Neural progenitor cell (in vitro differentiated cells): Measurements from ENCODE around the gene TXNDC9.

ENCODE experiments used
- EZH2 ChIP-seq: fragments of 200-600 bp; sonication (generic); IDR thresholded peaks from 2 replicates; pipeline ENCODE4 v1.6.1; 2017; ENCODE audit warnings: antibody characterized with exemption, mild to moderate bottlenecking, moderate library complexity
- EZH2phosphoT487 ChIP-seq: fragments of 200-600 bp; sonication (generic); IDR thresholded peaks from 2 replicates; pipeline ENCODE4 v1.6.1; 2017; ENCODE audit warnings: antibody characterized with exemption
- TF ChIP-seq, protein P1 (sequence below): fragments of 200-600 bp; sonication (generic); IDR thresholded peaks from 2 replicates; pipeline ENCODE4 v1.5.1; 2017; ENCODE audit warnings: antibody characterized with exemption, mild to moderate bottlenecking

DNA sequence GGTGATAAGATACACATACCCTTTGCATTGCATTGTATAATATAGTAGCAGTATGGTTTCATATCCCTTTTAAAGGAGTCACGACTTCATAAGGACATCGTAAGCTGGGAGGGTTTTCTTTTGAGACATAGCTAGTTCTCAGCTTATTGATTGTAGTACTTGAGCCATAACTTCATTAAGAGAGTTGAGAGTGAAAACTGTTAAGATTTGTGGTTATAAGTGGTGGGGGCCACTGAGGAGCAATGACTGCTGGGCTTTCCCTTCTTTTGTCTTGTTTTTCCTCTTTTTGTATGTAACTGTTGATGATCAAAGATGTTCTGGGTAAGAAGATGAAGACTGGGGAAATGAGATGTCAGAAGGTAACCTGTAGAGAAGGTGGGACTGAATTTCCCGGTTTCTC lies 12.0 kb upstream of the TXNDC9 start:
- TF ChIP-seq, protein P1, sequence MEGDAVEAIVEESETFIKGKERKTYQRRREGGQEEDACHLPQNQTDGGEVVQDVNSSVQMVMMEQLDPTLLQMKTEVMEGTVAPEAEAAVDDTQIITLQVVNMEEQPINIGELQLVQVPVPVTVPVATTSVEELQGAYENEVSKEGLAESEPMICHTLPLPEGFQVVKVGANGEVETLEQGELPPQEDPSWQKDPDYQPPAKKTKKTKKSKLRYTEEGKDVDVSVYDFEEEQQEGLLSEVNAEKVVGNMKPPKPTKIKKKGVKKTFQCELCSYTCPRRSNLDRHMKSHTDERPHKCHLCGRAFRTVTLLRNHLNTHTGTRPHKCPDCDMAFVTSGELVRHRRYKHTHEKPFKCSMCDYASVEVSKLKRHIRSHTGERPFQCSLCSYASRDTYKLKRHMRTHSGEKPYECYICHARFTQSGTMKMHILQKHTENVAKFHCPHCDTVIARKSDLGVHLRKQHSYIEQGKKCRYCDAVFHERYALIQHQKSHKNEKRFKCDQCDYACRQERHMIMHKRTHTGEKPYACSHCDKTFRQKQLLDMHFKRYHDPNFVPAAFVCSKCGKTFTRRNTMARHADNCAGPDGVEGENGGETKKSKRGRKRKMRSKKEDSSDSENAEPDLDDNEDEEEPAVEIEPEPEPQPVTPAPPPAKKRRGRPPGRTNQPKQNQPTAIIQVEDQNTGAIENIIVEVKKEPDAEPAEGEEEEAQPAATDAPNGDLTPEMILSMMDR: no peak
- no peak for TF ChIP-seq EZH2
- TF ChIP-seq EZH2phosphoT487: no peak
